Mononuclear cell (primary cell): ENCODE results near the gene GRIN3B. TPM values are rescaled to one million over a fixed set of nuclear protein-coding genes. Genes with fewer than 3 reads are reported as not detected.
"Not testable (repeated sequence)": the region's sequence is repeated elsewhere in the genome, so short reads cannot be mapped to it uniquely, and the experiment has no call there.

ENCODE experiments used
- H3K27me3 ChIP-seq: 2 replicates; pipeline ENCODE4 v1.6.0; 2011; ENCODE audit warnings: low read length, control low read depth; ENCODE audit not compliant: insufficient read depth
- H3K4me1 ChIP-seq: 2 replicates; pipeline ENCODE4 v1.5.1; 2011; ENCODE audit warnings: mild to moderate bottlenecking, low read length, control low read depth; ENCODE audit not compliant: insufficient read depth
- H3K4me3 ChIP-seq: 2 replicates; pipeline ENCODE4 v1.5.1; 2011; ENCODE audit warnings: mild to moderate bottlenecking, low read length, moderate library complexity
- H3K9me3 ChIP-seq: 2 replicates; pipeline ENCODE4 v1.5.1; 2011; ENCODE audit warnings: low read depth, mild to moderate bottlenecking, control low read depth, low read length
- total RNA-seq: library from RNA; depleted of rRNA; stranded (reverse); fragments of >200 nt; gene quantifications from one replicate; pipeline ENCODE4 v1.2.3, GENCODE V29; 2012

Gene GRIN3B, protein sequence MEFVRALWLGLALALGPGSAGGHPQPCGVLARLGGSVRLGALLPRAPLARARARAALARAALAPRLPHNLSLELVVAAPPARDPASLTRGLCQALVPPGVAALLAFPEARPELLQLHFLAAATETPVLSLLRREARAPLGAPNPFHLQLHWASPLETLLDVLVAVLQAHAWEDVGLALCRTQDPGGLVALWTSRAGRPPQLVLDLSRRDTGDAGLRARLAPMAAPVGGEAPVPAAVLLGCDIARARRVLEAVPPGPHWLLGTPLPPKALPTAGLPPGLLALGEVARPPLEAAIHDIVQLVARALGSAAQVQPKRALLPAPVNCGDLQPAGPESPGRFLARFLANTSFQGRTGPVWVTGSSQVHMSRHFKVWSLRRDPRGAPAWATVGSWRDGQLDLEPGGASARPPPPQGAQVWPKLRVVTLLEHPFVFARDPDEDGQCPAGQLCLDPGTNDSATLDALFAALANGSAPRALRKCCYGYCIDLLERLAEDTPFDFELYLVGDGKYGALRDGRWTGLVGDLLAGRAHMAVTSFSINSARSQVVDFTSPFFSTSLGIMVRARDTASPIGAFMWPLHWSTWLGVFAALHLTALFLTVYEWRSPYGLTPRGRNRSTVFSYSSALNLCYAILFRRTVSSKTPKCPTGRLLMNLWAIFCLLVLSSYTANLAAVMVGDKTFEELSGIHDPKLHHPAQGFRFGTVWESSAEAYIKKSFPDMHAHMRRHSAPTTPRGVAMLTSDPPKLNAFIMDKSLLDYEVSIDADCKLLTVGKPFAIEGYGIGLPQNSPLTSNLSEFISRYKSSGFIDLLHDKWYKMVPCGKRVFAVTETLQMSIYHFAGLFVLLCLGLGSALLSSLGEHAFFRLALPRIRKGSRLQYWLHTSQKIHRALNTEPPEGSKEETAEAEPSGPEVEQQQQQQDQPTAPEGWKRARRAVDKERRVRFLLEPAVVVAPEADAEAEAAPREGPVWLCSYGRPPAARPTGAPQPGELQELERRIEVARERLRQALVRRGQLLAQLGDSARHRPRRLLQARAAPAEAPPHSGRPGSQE
- total RNA-seq: 0.21 TPM

DNA sequence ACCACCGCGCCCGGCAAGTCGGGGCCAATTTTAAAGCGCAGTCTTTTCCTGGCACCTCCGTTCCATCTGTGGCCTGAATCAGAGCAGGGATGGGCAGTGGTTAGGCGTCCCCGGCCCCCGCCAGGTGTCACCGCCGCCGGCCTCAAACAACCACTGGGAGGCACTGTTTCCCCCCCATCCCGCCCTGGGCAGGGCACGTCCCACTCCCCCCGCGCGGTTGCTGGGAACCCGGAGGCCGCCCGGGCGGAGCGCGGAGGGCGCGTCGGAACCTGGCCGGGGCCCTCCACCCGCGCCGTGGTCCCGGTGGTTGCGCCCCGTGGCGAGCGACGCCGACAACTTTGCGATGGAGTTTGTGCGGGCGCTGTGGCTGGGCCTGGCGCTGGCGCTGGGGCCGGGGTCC, at the start of gene GRIN3B:
TSS of gene GRIN3B (plus strand) at position 325 of the 400 bp plus-strand sequence. CDS start at position 344, 19 bp downstream.
- H3K4me3 ChIP-seq: no peak within 1 kb of the TSS
- peaks cover 44% of the 10 kb centered on the region for H3K27me3 ChIP-seq
- H3K4me1 ChIP-seq: peaks cover 24% of the 10 kb centered on the region
- H3K9me3 ChIP-seq: no peaks in the 10 kb centered on the region

DNA sequence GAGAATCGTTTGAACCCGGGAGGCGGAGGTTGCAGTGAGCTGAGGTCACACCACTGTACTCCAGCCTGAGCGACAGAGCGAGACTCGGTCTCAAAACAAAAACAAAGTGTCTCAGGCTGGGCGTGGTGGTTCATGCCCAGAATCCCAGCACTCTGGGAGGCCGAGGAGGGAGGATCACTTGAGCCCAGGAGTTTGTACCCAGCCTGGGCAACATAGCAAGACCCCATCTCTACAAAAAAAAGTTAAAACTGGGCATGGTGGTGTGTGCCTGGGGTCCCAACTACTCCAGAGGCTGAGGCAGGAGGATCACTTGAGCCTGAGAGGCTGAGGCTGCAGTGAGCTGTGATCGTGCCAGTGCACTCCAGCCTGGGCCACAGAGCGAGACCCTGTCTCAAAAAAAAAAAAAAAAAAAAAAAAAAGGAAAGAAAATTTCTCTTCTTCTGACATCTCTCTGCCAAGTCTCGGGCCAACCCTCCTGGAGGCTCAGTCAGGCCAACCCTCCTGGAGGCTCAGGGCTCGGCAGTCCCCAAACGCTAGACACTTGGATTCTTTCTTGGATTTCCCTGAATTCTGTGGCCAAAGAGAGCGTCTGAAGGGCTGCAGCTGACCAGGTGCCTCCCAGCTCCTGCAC, 48.1 kb upstream of the GRIN3B start:
- Histone ChIP-seq H3K27me3 (no peaks in the 10 kb centered on the region), H3K9me3 (no peaks in the 10 kb centered on the region), H3K4me3 (no peak overlapping the region), H3K4me1 (peaks cover 36% of the 10 kb centered on the region)

DNA sequence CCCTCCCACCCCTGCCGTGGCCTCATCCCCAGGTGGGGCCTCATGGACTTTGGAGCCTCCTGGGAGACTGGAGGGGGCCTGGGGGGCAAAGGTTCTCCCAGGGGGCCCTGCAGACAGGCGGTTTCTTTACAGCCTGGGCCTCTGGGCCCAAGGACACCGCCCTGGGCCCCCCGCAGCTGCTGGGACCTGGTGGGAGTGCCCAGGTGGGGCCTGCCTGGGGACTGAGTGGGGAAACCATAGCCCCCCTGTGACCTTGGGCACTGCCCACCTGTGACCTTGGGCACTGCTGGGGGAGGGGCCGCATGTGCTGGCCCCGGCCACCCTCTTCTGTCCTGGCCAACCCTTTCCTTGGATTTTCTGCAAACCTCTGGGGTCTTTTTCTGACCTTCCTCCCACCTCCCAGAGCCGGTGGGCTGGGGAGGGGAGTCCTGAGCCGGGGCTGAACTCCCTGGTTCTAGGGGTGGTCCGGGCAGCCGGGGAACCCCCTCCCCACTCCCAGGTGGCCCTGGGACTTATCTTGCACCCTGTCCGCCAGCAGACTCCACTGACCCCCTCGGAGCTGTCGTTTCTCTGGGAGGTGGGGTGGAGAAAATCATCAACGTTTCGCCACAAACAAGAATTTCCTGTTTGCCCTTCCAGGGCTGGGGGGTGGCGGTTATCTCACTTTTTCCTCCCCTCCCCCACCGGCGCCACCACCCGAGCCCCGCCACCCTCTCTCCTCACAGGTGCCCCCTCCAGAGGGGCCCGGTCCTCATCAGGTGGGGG, 47.4 kb upstream of the GRIN3B start:
- Histone ChIP-seq H3K27me3 (no peaks in the 10 kb centered on the region), H3K4me3 (peak overlapping the region; percentile 16), H3K9me3 (no peaks in the 10 kb centered on the region), H3K4me1 (peaks cover 29% of the 10 kb centered on the region)

DNA sequence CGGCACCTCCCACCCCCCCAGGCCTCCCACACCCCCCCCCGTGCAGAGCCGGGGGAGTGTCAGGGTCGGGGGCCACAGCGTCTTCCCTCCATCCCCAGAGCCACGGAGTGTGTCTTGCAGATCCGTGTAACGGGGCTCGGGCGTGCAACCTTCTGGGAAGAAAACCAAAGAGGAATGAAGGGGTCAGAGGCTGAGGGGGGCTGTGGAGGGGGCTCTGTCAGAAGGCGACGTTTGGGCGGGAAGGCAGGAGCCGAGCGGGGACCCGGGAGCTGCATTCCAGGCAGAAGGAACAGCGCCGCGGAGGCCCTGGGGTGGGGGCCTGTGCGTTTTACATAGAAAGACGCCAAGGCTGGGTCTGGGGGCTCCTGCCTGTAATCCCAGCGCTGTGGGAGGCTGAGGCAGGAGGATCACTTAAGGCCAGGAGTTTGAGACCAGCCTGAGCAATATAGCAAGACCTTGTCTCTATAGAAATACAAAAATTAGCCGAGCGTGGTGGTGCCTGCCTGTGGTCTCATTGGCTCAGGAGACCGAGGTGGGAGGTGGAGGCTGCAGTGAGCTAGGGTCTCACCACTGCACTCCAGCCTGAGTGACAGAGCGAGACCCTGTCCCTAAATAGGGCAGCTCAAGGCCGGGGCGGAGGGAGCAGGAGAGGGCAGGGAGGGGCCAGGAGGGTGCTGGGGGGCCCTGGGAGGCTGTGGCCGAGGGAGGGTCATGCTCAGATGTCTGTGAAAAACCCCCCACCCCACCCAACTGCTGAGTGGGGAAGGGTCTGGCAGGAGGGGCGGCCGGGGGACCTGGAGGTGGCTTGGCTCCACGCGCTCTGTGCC, 46.6 kb upstream of the GRIN3B start:
- peaks cover 22% of the 10 kb centered on the region for H3K4me1 ChIP-seq
- H3K4me3 ChIP-seq: no peak overlapping the region
- no peaks in the 10 kb centered on the region for H3K27me3 ChIP-seq
- no peaks in the 10 kb centered on the region for H3K9me3 ChIP-seq

DNA sequence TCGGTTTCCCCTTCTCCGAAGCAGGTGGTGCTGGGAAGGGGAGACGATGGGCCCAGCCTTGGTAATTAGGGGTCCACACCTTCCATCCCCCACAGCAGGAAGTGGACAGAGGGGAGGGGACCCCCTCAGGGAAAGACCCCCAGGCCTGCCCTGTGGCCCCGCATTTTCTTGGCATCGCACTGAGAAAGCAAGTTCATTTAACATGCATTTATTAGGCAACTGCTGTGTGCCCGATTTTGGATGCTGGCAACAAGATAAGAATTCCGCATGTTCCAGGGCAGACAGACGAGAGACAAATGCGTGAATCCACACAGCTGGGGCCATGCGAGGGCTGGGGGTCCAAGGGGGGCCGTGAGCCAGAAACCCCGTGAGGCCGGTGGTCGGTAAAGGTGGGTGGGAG, 45.9 kb upstream of the GRIN3B start:
- Histone ChIP-seq H3K4me1 (peaks cover 18% of the 10 kb centered on the region), H3K4me3 (no peak overlapping the region), H3K9me3 (no peaks in the 10 kb centered on the region), H3K27me3 (no peaks in the 10 kb centered on the region)

DNA sequence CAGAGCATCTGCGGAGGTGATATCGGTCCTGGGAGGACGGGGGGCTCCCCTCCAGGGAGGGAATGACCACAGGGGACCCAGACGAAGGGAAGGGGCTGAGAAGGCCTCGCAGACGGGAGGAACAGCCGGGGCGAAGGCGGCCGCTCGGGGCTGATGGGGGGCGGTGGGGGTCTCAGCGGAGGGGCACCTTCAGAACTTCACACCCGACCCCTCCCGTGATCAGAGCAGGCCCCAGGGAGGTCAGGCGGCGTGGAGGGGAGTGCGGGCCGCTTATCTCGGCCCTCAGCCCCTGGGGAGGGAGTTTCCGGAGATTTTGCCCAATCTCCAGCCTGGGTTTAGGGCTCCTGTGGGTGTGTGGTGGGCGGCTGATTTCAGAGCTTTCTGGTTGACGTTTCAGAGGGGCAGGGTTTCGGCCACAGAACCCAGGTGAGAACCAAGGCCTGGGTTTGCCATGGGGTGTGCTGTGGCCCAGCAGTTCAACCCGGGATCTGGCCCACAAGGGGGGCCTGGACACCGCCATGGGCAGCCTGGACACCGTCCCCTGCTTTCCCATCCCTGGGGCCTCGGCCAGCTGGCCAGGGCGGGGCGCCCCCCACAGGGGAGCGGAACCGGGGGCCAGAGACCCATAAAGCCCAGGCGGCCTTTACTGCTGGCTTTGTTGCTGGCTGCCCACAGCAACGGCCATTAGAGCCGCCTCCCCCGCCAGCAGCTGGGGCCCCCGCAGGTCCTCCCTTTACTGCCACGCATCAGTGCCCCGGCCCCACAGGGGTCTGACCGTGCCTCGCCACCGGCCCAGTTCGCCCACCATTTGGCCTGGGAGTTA, 45.3 kb upstream of the GRIN3B start:
- Histone ChIP-seq H3K9me3 (no peaks in the 10 kb centered on the region), H3K4me3 (no peak overlapping the region), H3K27me3 (no peaks in the 10 kb centered on the region), H3K4me1 (peaks cover 18% of the 10 kb centered on the region)

DNA sequence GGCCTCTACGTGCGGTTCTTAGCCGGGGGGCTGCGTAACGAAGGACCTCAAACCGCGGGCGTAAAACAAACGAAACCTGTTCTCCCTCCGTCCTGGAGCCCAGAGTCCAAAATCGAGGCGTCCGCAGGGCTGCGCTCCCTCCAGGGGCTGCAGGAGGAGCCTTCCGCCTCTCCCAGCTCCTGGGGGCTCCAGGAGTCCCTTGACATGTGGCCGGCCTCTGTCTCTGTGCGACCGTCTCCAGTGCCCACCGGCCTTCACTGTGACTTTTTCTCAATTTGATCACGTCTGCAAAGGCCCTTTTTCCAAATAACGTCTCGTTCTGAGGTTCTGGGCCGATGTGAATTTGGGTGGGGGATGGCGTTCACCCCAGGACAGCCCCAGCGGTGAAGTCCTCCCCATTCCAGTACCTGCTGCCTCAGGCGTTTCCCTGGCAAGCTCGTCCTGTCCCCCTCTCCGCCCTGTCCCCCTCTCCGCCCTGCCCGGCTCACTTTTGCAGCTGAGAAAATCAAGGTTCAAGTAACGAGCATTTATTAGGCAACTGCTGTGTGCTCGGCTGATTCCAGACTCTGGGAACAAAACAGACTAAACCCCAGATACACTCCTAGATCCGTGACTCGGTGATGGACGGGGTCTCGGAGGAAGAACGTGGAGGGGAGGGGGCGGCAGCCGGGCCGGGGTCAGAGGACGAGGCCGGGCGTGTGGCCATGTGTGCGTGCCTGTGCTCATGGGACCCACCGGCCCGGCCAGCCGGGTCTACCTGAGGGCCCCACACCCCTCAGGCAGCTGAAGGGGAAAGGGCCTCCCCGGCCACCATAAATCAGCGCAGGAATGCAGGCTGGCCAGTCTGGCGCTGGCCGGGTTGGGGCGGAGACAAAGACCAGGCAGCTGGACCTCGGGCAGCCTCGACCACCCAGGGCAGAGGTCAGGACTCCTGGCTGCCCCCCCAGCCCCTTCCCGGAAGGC, 44.1 kb upstream of the GRIN3B start:
- Histone ChIP-seq H3K27me3 (no peaks in the 10 kb centered on the region), H3K9me3 (no peaks in the 10 kb centered on the region), H3K4me1 (peaks cover 18% of the 10 kb centered on the region), H3K4me3 (no peak overlapping the region)

DNA sequence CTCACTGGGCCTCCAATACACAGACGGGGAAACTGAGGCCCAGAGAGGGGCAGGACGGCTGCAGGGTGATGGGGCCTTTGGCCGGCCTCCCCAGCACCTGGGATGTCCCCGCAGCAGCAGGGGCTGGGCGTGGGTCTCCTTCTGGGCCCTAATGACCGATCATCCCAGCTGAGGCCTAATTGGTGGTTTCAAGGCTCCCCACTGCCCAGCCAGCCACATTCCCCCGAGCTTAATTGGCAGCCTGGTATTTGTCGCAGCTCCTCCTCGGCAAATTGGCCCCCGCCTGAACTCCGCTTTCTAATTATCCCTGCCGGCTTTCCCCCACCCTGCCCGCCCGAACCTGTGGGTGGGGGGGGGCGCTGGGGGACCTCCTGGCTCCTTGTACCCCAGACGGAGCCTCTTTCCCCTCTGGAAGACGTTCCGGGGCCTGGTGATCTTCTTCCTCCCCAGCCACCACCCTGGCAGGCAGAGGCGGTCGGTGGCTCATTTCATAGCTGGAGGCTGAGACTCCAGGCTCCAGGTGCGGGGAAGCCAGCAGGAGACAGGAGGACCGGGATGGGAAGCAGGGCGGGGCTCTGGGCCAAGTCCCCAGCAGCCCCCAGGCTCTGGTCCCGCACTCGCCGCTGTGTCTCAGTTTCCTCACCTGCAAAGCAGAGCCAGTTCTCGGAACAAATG, 43.3 kb upstream of the GRIN3B start:
- H3K4me1 ChIP-seq: peaks cover 18% of the 10 kb centered on the region
- no peak overlapping the region for H3K4me3 ChIP-seq
- H3K27me3 ChIP-seq: no peaks in the 10 kb centered on the region
- H3K9me3 ChIP-seq: no peaks in the 10 kb centered on the region

DNA sequence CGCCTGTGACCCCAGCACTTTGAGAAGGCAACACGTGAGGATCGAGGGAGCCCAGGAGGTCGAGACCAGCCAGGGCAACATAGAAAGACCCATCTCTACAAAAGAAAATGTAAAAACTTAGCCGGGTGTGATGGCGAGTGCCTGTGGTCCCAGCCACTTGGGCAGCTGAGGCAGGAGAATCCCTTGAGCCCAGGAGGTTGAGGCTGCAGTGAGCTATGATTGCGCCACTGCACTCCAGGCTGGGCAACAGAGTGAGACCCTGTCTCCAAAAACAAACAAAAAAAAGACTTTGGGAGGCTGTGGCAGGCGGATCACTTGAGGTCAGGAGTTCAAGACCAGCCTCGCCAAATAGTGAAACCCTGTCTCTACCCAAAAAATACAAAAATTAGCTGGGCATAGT, 42.6 kb upstream of the GRIN3B start:
- H3K4me3 ChIP-seq, H3K9me3 ChIP-seq, H3K27me3 ChIP-seq: not testable (repeated sequence)
- H3K4me1 ChIP-seq: peaks cover 13% of the 10 kb centered on the region

DNA sequence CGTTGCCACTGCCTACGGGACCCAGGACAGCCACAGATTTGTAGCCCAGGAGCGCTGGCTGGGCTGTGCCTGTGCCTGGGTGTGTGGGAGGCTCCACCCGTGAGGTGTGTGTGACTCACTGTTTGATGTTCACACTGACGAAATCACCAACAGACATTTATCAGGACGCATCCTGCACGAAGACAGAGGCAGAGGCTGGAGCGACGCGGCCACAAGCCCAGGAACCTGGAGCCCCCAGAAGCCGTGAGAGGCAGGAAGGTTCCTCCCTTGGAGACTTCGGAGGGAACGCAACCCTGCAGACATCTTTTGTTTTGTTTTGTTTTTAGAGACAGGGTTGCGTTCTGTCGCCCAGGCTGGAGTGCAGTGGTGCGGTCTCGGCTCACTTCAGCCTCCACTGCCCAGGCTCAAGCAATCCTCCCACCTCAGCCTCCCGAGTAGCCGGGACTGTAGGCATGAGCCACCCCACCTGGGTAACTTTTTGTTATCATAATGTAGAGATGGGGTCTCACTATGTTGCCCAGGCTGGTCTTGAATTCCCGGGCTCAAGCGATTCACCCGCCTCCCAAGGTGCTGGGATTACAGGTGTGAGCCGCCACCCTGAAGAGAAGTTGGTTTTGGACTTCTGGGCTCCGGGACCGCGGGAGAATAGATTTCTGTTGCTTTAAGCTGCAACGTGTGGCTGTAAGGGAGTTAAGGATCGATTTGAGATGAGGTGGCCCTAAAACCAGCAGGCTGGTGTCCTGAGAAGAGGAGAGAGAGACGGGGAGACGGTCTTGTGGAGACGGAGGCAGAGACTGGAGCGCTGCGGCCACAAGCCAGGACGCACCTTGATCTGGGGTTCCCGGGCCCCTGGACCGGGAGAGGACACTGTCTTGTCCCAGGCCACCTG, 41.0 kb upstream of the GRIN3B start:
- Histone ChIP-seq H3K27me3 (no peaks in the 10 kb centered on the region), H3K4me3 (no peak overlapping the region), H3K9me3 (no peaks in the 10 kb centered on the region), H3K4me1 (no peaks in the 10 kb centered on the region)

DNA sequence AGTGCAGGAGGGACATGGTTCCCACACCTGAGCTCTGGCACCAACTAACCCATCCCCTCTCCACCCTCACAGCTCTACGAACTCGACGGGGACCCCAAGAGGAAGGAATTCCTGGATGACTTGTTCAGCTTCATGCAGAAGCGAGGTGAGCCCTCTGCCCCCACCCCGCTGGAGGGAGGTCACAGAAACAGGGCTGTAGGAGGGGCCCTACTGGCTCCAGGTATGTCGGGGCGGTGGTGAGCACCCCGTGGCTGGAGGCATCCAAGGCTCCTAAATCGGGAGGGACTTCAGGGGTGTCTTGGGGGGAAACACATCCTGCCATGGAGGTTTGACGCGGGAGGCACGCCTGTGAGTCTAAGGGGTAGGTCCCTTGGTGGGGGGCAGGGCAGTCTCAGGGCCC, 40.2 kb upstream of the GRIN3B start:
- Histone ChIP-seq H3K9me3 (no peaks in the 10 kb centered on the region), H3K4me3 (no peak overlapping the region), H3K4me1 (no peaks in the 10 kb centered on the region), H3K27me3 (no peaks in the 10 kb centered on the region)
